ENCODE data around the gene DMD.
"Not testable (repeated sequence)": the region's sequence is repeated elsewhere in the genome, so short reads cannot be mapped to it uniquely, and the experiment has no call there.

DMD gene

GRCh38 chrX:31604629-31605221, 1606.6 kb downstream of the DMD start:
- Histone ChIP-seq H3K9me3 (ENCODE audit: control insufficient read depth in 2 of 2, low read length in 2 of 2) (no peaks in the 10 kb centered on the region), H3K27ac (ENCODE audit: low read length) (no peak overlapping the region), H3K9ac (ENCODE audit: low read length in 2 of 2) (no peak overlapping the region), H3K27me3 (ENCODE audit: control insufficient read depth in 1 of 2, insufficient read depth in 2 of 2, low read length in 2 of 2) (no peaks in the 10 kb centered on the region), H3K4me3 (ENCODE audit: low read length in 2 of 2) (no peak overlapping the region), H3K4me1 (ENCODE audit: control insufficient read depth, insufficient read depth, low read length) (no peaks in the 10 kb centered on the region), H3K36me3 (ENCODE audit: control insufficient read depth in 2 of 2, insufficient read depth in 2 of 2, low read length in 2 of 2) (no peaks in the 10 kb centered on the region)

- H3K9ac ChIP-seq (ENCODE audit: low read length in 2 of 2), result no peak overlapping the region
Measured at GRCh38 chrX:31603411-31604120, 1607.8 kb downstream of the DMD start.

GRCh38 chrX:31600823-31601222, 1610.5 kb downstream of the DMD start:
- Histone ChIP-seq H3K27me3 (ENCODE audit: control insufficient read depth in 1 of 2, insufficient read depth in 2 of 2, low read length in 2 of 2) (no peaks in the 10 kb centered on the region), H3K4me1 (ENCODE audit: control insufficient read depth, insufficient read depth, low read length) (no peaks in the 10 kb centered on the region), H3K9ac (ENCODE audit: low read length in 2 of 2) (no peak overlapping the region), H3K4me3 (ENCODE audit: low read length in 2 of 2) (no peak overlapping the region), H3K36me3 (ENCODE audit: control insufficient read depth in 2 of 2, insufficient read depth in 2 of 2, low read length in 2 of 2) (no peaks in the 10 kb centered on the region), H3K9me3 (ENCODE audit: control insufficient read depth in 2 of 2, low read length in 2 of 2) (no peaks in the 10 kb centered on the region), H3K27ac (ENCODE audit: low read length) (no peak overlapping the region)

More at GRCh38 chrX:31603411-31604120, 1607.8 kb downstream of the DMD start:
- H3K27me3 ChIP-seq (ENCODE audit: control insufficient read depth in 1 of 2, insufficient read depth in 2 of 2, low read length in 2 of 2), result no peaks in the 10 kb centered on the region
- no peak overlapping the region for H3K4me3 ChIP-seq (ENCODE audit: low read length in 2 of 2)
- H3K4me1 ChIP-seq (ENCODE audit: control insufficient read depth, insufficient read depth, low read length), result no peaks in the 10 kb centered on the region
- H3K36me3 ChIP-seq (ENCODE audit: control insufficient read depth in 2 of 2, insufficient read depth in 2 of 2, low read length in 2 of 2), result no peaks in the 10 kb centered on the region
- no peaks in the 10 kb centered on the region for H3K9me3 ChIP-seq (ENCODE audit: control insufficient read depth in 2 of 2, low read length in 2 of 2)
- no peak overlapping the region for H3K27ac ChIP-seq (ENCODE audit: low read length)

GRCh38 chrX:31593353-31593752, 1618.0 kb downstream of the DMD start:
- Histone ChIP-seq H3K36me3 (ENCODE audit: control insufficient read depth in 2 of 2, insufficient read depth in 2 of 2, low read length in 2 of 2) (no peaks in the 10 kb centered on the region), H3K4me1 (ENCODE audit: control insufficient read depth, insufficient read depth, low read length) (no peaks in the 10 kb centered on the region), H3K9ac (ENCODE audit: low read length in 2 of 2) (no peak overlapping the region), H3K4me3 (ENCODE audit: low read length in 2 of 2) (no peak overlapping the region), H3K9me3 (ENCODE audit: control insufficient read depth in 2 of 2, low read length in 2 of 2) (no peaks in the 10 kb centered on the region), H3K27ac (ENCODE audit: low read length) (no peak overlapping the region), H3K27me3 (ENCODE audit: control insufficient read depth in 1 of 2, insufficient read depth in 2 of 2, low read length in 2 of 2) (no peaks in the 10 kb centered on the region)

- no peak overlapping the region for H3K9ac ChIP-seq (ENCODE audit: low read length in 2 of 2)
- no peak overlapping the region for H3K4me3 ChIP-seq (ENCODE audit: low read length in 2 of 2)
- H3K9me3 ChIP-seq (ENCODE audit: control insufficient read depth in 2 of 2, low read length in 2 of 2), result no peaks in the 10 kb centered on the region
- no peaks in the 10 kb centered on the region for H3K4me1 ChIP-seq (ENCODE audit: control insufficient read depth, insufficient read depth, low read length)
- no peak overlapping the region for H3K27ac ChIP-seq (ENCODE audit: low read length)
- no peaks in the 10 kb centered on the region for H3K27me3 ChIP-seq (ENCODE audit: control insufficient read depth in 1 of 2, insufficient read depth in 2 of 2, low read length in 2 of 2)
- H3K36me3 ChIP-seq (ENCODE audit: control insufficient read depth in 2 of 2, insufficient read depth in 2 of 2, low read length in 2 of 2), result no peaks in the 10 kb centered on the region
Measured at GRCh38 chrX:31591355-31591754, 1620.0 kb downstream of the DMD start.

- Histone ChIP-seq H3K9ac (ENCODE audit: low read length in 2 of 2) (no peak overlapping the region), H3K36me3 (ENCODE audit: control insufficient read depth in 2 of 2, insufficient read depth in 2 of 2, low read length in 2 of 2) (no peaks in the 10 kb centered on the region), H3K9me3 (ENCODE audit: control insufficient read depth in 2 of 2, low read length in 2 of 2) (no peaks in the 10 kb centered on the region), H3K4me1 (ENCODE audit: control insufficient read depth, insufficient read depth, low read length) (no peaks in the 10 kb centered on the region), H3K27ac (ENCODE audit: low read length) (no peak overlapping the region), H3K4me3 (ENCODE audit: low read length in 2 of 2) (no peak overlapping the region), H3K27me3 (ENCODE audit: control insufficient read depth in 1 of 2, insufficient read depth in 2 of 2, low read length in 2 of 2) (no peaks in the 10 kb centered on the region)
Measured at GRCh38 chrX:31590581-31591114, 1620.7 kb downstream of the DMD start.

- Histone ChIP-seq H3K27me3 (ENCODE audit: control insufficient read depth in 1 of 2, insufficient read depth in 2 of 2, low read length in 2 of 2) (no peaks in the 10 kb centered on the region), H3K36me3 (ENCODE audit: control insufficient read depth in 2 of 2, insufficient read depth in 2 of 2, low read length in 2 of 2) (no peaks in the 10 kb centered on the region), H3K27ac (ENCODE audit: low read length) (no peak overlapping the region), H3K4me1 (ENCODE audit: control insufficient read depth, insufficient read depth, low read length) (no peaks in the 10 kb centered on the region), H3K9ac (ENCODE audit: low read length in 2 of 2) (no peak overlapping the region), H3K9me3 (ENCODE audit: control insufficient read depth in 2 of 2, low read length in 2 of 2) (no peaks in the 10 kb centered on the region), H3K4me3 (ENCODE audit: low read length in 2 of 2) (no peak overlapping the region)
Measured at GRCh38 chrX:31589503-31589902, 1621.8 kb downstream of the DMD start.

GRCh38 chrX:31588355-31588754, 1623.0 kb downstream of the DMD start:
- Histone ChIP-seq H3K4me3 (ENCODE audit: low read length in 2 of 2) (no peak overlapping the region), H3K9ac (ENCODE audit: low read length in 2 of 2) (no peak overlapping the region), H3K27me3 (ENCODE audit: control insufficient read depth in 1 of 2, insufficient read depth in 2 of 2, low read length in 2 of 2) (no peaks in the 10 kb centered on the region), H3K9me3 (ENCODE audit: control insufficient read depth in 2 of 2, low read length in 2 of 2) (no peaks in the 10 kb centered on the region), H3K4me1 (ENCODE audit: control insufficient read depth, insufficient read depth, low read length) (no peaks in the 10 kb centered on the region), H3K27ac (ENCODE audit: low read length) (no peak overlapping the region), H3K36me3 (ENCODE audit: control insufficient read depth in 2 of 2, insufficient read depth in 2 of 2, low read length in 2 of 2) (no peaks in the 10 kb centered on the region)

- H3K27me3 ChIP-seq (ENCODE audit: control insufficient read depth in 1 of 2, insufficient read depth in 2 of 2, low read length in 2 of 2); H3K9ac ChIP-seq (ENCODE audit: low read length in 2 of 2); H3K36me3 ChIP-seq (ENCODE audit: control insufficient read depth in 2 of 2, insufficient read depth in 2 of 2, low read length in 2 of 2); H3K4me3 ChIP-seq (ENCODE audit: low read length in 2 of 2); H3K9me3 ChIP-seq (ENCODE audit: control insufficient read depth in 2 of 2, low read length in 2 of 2); H3K4me1 ChIP-seq (ENCODE audit: control insufficient read depth, insufficient read depth, low read length); H3K27ac ChIP-seq (ENCODE audit: low read length): not testable (repeated sequence)
Measured at GRCh38 chrX:31583892-31584291, 1627.5 kb downstream of the DMD start.

- no peaks in the 10 kb centered on the region for H3K9me3 ChIP-seq (ENCODE audit: control insufficient read depth in 2 of 2, low read length in 2 of 2)
- H3K4me3 ChIP-seq (ENCODE audit: low read length in 2 of 2), result no peak overlapping the region
Measured at GRCh38 chrX:31580726-31581125, 1630.6 kb downstream of the DMD start.

GRCh38 chrX:31580227-31580626, 1631.1 kb downstream of the DMD start:
- H3K4me1 ChIP-seq (ENCODE audit: control insufficient read depth, insufficient read depth, low read length), result no peaks in the 10 kb centered on the region
- no peaks in the 10 kb centered on the region for H3K27me3 ChIP-seq (ENCODE audit: control insufficient read depth in 1 of 2, insufficient read depth in 2 of 2, low read length in 2 of 2)
- no peak overlapping the region for H3K4me3 ChIP-seq (ENCODE audit: low read length in 2 of 2)

More at GRCh38 chrX:31580726-31581125, 1630.6 kb downstream of the DMD start:
- Histone ChIP-seq H3K9ac (ENCODE audit: low read length in 2 of 2) (no peak overlapping the region), H3K27ac (ENCODE audit: low read length) (no peak overlapping the region), H3K27me3 (ENCODE audit: control insufficient read depth in 1 of 2, insufficient read depth in 2 of 2, low read length in 2 of 2) (no peaks in the 10 kb centered on the region), H3K4me1 (ENCODE audit: control insufficient read depth, insufficient read depth, low read length) (no peaks in the 10 kb centered on the region), H3K36me3 (ENCODE audit: control insufficient read depth in 2 of 2, insufficient read depth in 2 of 2, low read length in 2 of 2) (no peaks in the 10 kb centered on the region)

More at GRCh38 chrX:31580227-31580626, 1631.1 kb downstream of the DMD start:
- Histone ChIP-seq H3K9ac (ENCODE audit: low read length in 2 of 2) (no peak overlapping the region), H3K36me3 (ENCODE audit: control insufficient read depth in 2 of 2, insufficient read depth in 2 of 2, low read length in 2 of 2) (no peaks in the 10 kb centered on the region), H3K9me3 (ENCODE audit: control insufficient read depth in 2 of 2, low read length in 2 of 2) (no peaks in the 10 kb centered on the region), H3K27ac (ENCODE audit: low read length) (no peak overlapping the region)

Measured in stomach smooth muscle (tissue), 2 donors.